HEK293 (cell line): ENCODE measurements around the gene RBCK1.

Experiments
- CTCF ChIA-PET: fragments of 350-600 bp; formaldehyde crosslinking; extraction: SDS; loops from one replicate; lab custom pipeline; 2021; ENCODE audit warnings: antibody characterized with exemption; lab: Yijun Ruan, JAX
- POLR2A ChIA-PET: fragments of 300-600 bp; formaldehyde crosslinking; extraction: SDS; loops from one replicate; lab custom pipeline; 2020; ENCODE audit warnings: antibody characterized with exemption, inconsistent platforms; lab: Yijun Ruan, JAX
- H3K27ac ChIP-seq: fragments of 200-500 bp; sonication (Bioruptor generic); 2 replicates; pipeline ENCODE4 v1.5.1; 2014; ENCODE audit warnings: low read depth, low read length, control low read depth, inconsistent platforms; ENCODE audit errors: extremely low read depth
- H3K36me3 ChIP-seq, 2 experiments: fragments of 200-500 bp in 1 of 2; sonication (Bioruptor generic) in 1 of 2; 1 replicate in 1 of 2; 2 replicates in 1 of 2; pipeline ENCODE4 v1.5.1; 2014 to 2017; ENCODE audit warnings: inconsistent platforms in 2 of 2, low read length in 2 of 2; ENCODE audit not compliant: control insufficient read depth in 2 of 2, insufficient read depth in 1 of 2
- H3K4me1 ChIP-seq: fragments of 200-500 bp; sonication (Bioruptor generic); 2 replicates; pipeline ENCODE4 v1.5.1; 2014; ENCODE audit warnings: mild to moderate bottlenecking, low read length, inconsistent platforms; ENCODE audit not compliant: control insufficient read depth, insufficient read depth
- H3K4me3 ChIP-seq: 2 replicates; pipeline ENCODE4 v1.5.1; 2011; ENCODE audit warnings: low read depth, mild to moderate bottlenecking, control low read depth, low read length, moderate library complexity
- H3K9me3 ChIP-seq: fragments of 200-500 bp; sonication (Bioruptor generic); 2 replicates; pipeline ENCODE4 v1.5.1; 2014; ENCODE audit warnings: low read depth, low read length, inconsistent platforms; ENCODE audit not compliant: control insufficient read depth, insufficient read depth
- GLIS1 ChIP-seq: fragments of 450-650 bp; formaldehyde crosslinking; IDR thresholded peaks from 2 replicates; pipeline ENCODE4 v1.5.1; 2016; ENCODE audit warnings: missing biosample characterization, missing genetic modification characterization
- GLIS2 ChIP-seq: fragments of 450-650 bp; formaldehyde crosslinking; IDR thresholded peaks from 2 replicates; pipeline ENCODE4 v1.5.1; 2016; ENCODE audit warnings: missing biosample characterization, missing genetic modification characterization
- SCRT2 ChIP-seq: fragments of 450-650 bp; formaldehyde crosslinking; IDR thresholded peaks from 2 replicates; pipeline ENCODE4 v1.5.1; 2016; ENCODE audit warnings: missing biosample characterization, missing genetic modification characterization
- SETDB1 ChIP-seq: IDR thresholded peaks from one replicate; pipeline ENCODE4 v1.6.1; 2017; ENCODE audit warnings: mild to moderate bottlenecking, low read length, moderate library complexity, mixed read lengths; ENCODE audit not compliant: insufficient read length
- SP7 ChIP-seq: fragments of 450-650 bp; formaldehyde crosslinking; IDR thresholded peaks from 2 replicates; pipeline ENCODE4 v1.5.1; 2016; ENCODE audit warnings: missing biosample characterization, missing genetic modification characterization
- ZBTB10 ChIP-seq: fragments of 450-650 bp; formaldehyde crosslinking; IDR thresholded peaks from 2 replicates; pipeline ENCODE4 v1.5.1; 2016; ENCODE audit warnings: missing biosample characterization, missing genetic modification characterization
- ZFP69B ChIP-seq: fragments of 450-650 bp; formaldehyde crosslinking; IDR thresholded peaks from 2 replicates; pipeline ENCODE4 v1.5.1; 2016; ENCODE audit warnings: missing biosample characterization, missing genetic modification characterization
- ZNF211 ChIP-seq: fragments of 450-650 bp; formaldehyde crosslinking; IDR thresholded peaks from 2 replicates; pipeline ENCODE4 v1.5.1; 2016; ENCODE audit warnings: low read depth, missing biosample characterization, missing genetic modification characterization
- ZNF341 ChIP-seq: fragments of 450-650 bp; formaldehyde crosslinking; IDR thresholded peaks from 2 replicates; pipeline ENCODE4; 2016; ENCODE audit warnings: low read depth, missing biosample characterization, missing genetic modification characterization
- ZNF350 ChIP-seq: fragments of 450-650 bp; formaldehyde crosslinking; IDR thresholded peaks from 2 replicates; pipeline ENCODE4 v1.5.0; 2017; ENCODE audit warnings: missing biosample characterization, mild to moderate bottlenecking, missing genetic modification characterization
- ZNF37A ChIP-seq: fragments of 450-650 bp; IDR thresholded peaks from 2 replicates; pipeline ENCODE4 v1.5.1; 2018; ENCODE audit warnings: missing biosample characterization, missing genetic modification characterization
- ZNF433 ChIP-seq: fragments of 450-650 bp; formaldehyde crosslinking; IDR thresholded peaks from 2 replicates; pipeline ENCODE4 v1.5.1; 2016; ENCODE audit warnings: missing biosample characterization, missing genetic modification characterization, low read depth
- ZNF501 ChIP-seq: fragments of 450-650 bp; formaldehyde crosslinking; IDR thresholded peaks from 2 replicates; pipeline ENCODE4 v1.5.1; 2016; ENCODE audit warnings: missing biosample characterization, missing genetic modification characterization
- ZNF544 ChIP-seq: fragments of 450-650 bp; formaldehyde crosslinking; IDR thresholded peaks from 2 replicates; pipeline ENCODE4 v1.5.0; 2017; ENCODE audit warnings: missing biosample characterization, missing genetic modification characterization
- ZNF560 ChIP-seq: fragments of 450-650 bp; formaldehyde crosslinking; IDR thresholded peaks from 2 replicates; pipeline ENCODE4 v1.5.1; 2017; ENCODE audit warnings: missing biosample characterization, missing genetic modification characterization, borderline replicate concordance
- ZNF600 ChIP-seq: fragments of 450-650 bp; formaldehyde crosslinking; IDR thresholded peaks from 2 replicates; pipeline ENCODE4 v1.5.1; 2016; ENCODE audit warnings: missing biosample characterization, missing genetic modification characterization
- ZNF629 ChIP-seq: fragments of 450-650 bp; formaldehyde crosslinking; IDR thresholded peaks from 2 replicates; pipeline ENCODE4 v1.5.1; 2017; ENCODE audit warnings: missing biosample characterization, missing genetic modification characterization
- ZSCAN30 ChIP-seq: fragments of 450-650 bp; IDR thresholded peaks from 2 replicates; pipeline ENCODE4 v1.5.1; 2018; ENCODE audit warnings: missing biosample characterization, mild to moderate bottlenecking, missing genetic modification characterization, moderate library complexity

Gene RBCK1

GRCh38 chr20:381581-382290 lies 26.4 kb upstream of the RBCK1 start (continued):
- TF ChIP-seq ZNF350 = no peak
- peak; percentile 64; the same call in 1 of the 2 replicates for TF ChIP-seq ZBTB10 (tag by site-specific recombination)
- TF ChIP-seq ZNF211 (tag by site-specific recombination) = no peak
- TF ChIP-seq ZNF629 (tag by site-specific recombination) = no peak
- no peak for TF ChIP-seq ZNF560 (tag by site-specific recombination)
- TF ChIP-seq, all 188 proteins: peak for 35

GRCh38 chr20:382291-383115 lies 25.6 kb upstream of the RBCK1 start:
- H3K9me3 ChIP-seq = no peaks in the 10 kb centered on the region
- TF ChIP-seq ZNF600 (tag by site-specific recombination) (peak; percentile 5; the same call in 1 of the 2 replicates), ZNF501 (tag by site-specific recombination) (no peak), SCRT2 (tag by site-specific recombination) (peak; percentile 94), ZBTB10 (tag by site-specific recombination) (no peak)
- no peak overlapping the region for H3K27ac ChIP-seq
- H3K4me1 ChIP-seq = peaks cover 9% of the 10 kb centered on the region; the same call in 1 of the 2 replicates
- POLR2A ChIA-PET = interaction anchor here (0.8 to 1.6 kb wide), 10 partner anchors 8 to 162 kb away, joined by 3 to 13 read pairs (median 4); partner anchors contain the start of gene CSNK2A1
- CTCF ChIA-PET = interaction anchor here (0.6 to 3.1 kb wide), 6 partner anchors 16 to 105 kb away, joined by 3 to 14 read pairs (median 3); no protein-coding TSS in a partner anchor
- peaks cover 0 to under 1% of the 10 kb centered on the region in 2 experiments; a peak in 2 of 3 replicates for H3K36me3 ChIP-seq
- H3K4me3 ChIP-seq = peak overlapping the region; percentile 15

GRCh38 chr20:383889-384288 lies 24.2 kb upstream of the RBCK1 start:
- Histone ChIP-seq H3K27ac (no peak overlapping the region), H3K36me3 (peaks cover 5 to 14% of the 10 kb centered on the region in 2 experiments; a peak in 2 of 3 replicates), H3K4me3 (no peak overlapping the region), H3K4me1 (peaks cover 3% of the 10 kb centered on the region; the same call in 1 of the 2 replicates), H3K9me3 (no peaks in the 10 kb centered on the region)
- ChIA-PET POLR2A (interaction anchor here (1.2 kb wide), 1 partner anchor 12 kb away, joined by 4 read pairs; no protein-coding TSS in a partner anchor), CTCF (interaction anchor here (0.6 to 3.1 kb wide), 4 partner anchors 18 to 29 kb away, joined by 3 to 14 read pairs (median 5); no protein-coding TSS in a partner anchor)
- no peak for TF ChIP-seq ZNF37A (tag by site-specific recombination)
- 0 out of 2 replicates have a peak, but pooled peaks have one; percentile 20 for TF ChIP-seq GLIS2 (tag by site-specific recombination)

- Histone ChIP-seq H3K9me3 (no peaks in the 10 kb centered on the region), H3K27ac (no peak overlapping the region), H3K36me3 (peaks cover 5 to 22% of the 10 kb centered on the region in 2 experiments; a peak in 2 of 3 replicates), H3K4me1 (peaks cover 3% of the 10 kb centered on the region; the same call in 1 of the 2 replicates), H3K4me3 (no peak overlapping the region)
- ChIA-PET CTCF (interaction anchor here (0.5 to 3.1 kb wide), 5 partner anchors 9 to 93 kb away, joined by 3 to 14 read pairs (median 4); no protein-coding TSS in a partner anchor), POLR2A (interaction anchor here (1.1 kb wide), 1 partner anchor 23 kb away, joined by 3 read pairs; no protein-coding TSS in a partner anchor)
- no peak for TF ChIP-seq SP7 (tag by site-specific recombination)
- TF ChIP-seq ZNF341 (tag by site-specific recombination) = no peak
- no peak for TF ChIP-seq ZNF433 (tag by site-specific recombination)
- TF ChIP-seq ZNF544 (tag by site-specific recombination) = no peak
- no peak for TF ChIP-seq GLIS1 (tag by site-specific recombination)
- TF ChIP-seq ZFP69B (tag by site-specific recombination) = no peak
- TF ChIP-seq ZBTB10 (tag by site-specific recombination) = no peak
- TF ChIP-seq SETDB1 = no peak
- TF ChIP-seq ZSCAN30 (tag by site-specific recombination) = no peak
These were observed 23.4 kb upstream of the RBCK1 start for GRCh38 chr20:384723-385122.
